GM12878 (cell line): ENCODE data around the gene CPNE5. TPM values are rescaled to one million over a fixed set of nuclear protein-coding genes. Genes with fewer than 3 reads are reported as not detected.

Experiments used
- ATAC-seq: fragments of 200-7000 bp; cut with Tn5 transposase; 3 replicates; pipeline ENCODE4 v1.9.1; 2020; ENCODE audit warnings: mild to moderate bottlenecking, moderate library complexity
- BruUV-seq: library from RNA; stranded (reverse); fragments of 400-500 nt; replicated peaks from 2 replicates; lab custom pipeline; 2021; lab: Mats Ljungman, UMichigan
- CTCF ChIA-PET: fragments of 300-600 bp; sonication (Branson Sonifier 250); formaldehyde crosslinking; extraction: SDS; loops from one replicate; lab custom pipeline; 2021; ENCODE audit warnings: inconsistent platforms; lab: Yijun Ruan, JAX
- POLR2A ChIA-PET: fragments of 350-600 bp; formaldehyde crosslinking; extraction: SDS; loops from one replicate; lab custom pipeline; 2021; ENCODE audit warnings: inconsistent platforms; lab: Charles Lee
- RAD21 ChIA-PET: fragments of 300-600 bp; sonication (Branson Sonifier 250); formaldehyde crosslinking; loops from one replicate; lab custom pipeline; 2023; ENCODE audit warnings: antibody characterized with exemption; ENCODE audit not compliant: unreplicated experiment; lab: Charles Lee
- SMC1A ChIA-PET: fragments of 300-600 bp; sonication (Branson Sonifier 250); formaldehyde crosslinking; loops from one replicate; lab custom pipeline; 2023; ENCODE audit not compliant: unreplicated experiment, uncharacterized antibody; lab: Charles Lee
- DNase-seq: peaks from one replicate; pipeline ENCODE4 v3.0.0-alpha.2; 2011; ENCODE audit warnings: low read depth, low spot score
- FAIRE-seq: peaks from 3 replicates; lab custom pipeline; 2011; peaks lifted over from hg19 to GRCh38; lab: Jason Lieb, UNC
- H2AFZ ChIP-seq: 2 replicates; pipeline ENCODE4 v1.6.0; 2011; ENCODE audit warnings: low read depth, low read length, control low read depth; ENCODE audit not compliant: control insufficient read depth
- H3K27ac ChIP-seq: 2 replicates; pipeline ENCODE4 v1.5.1; 2011; ENCODE audit warnings: control low read depth; ENCODE audit not compliant: control insufficient read depth, insufficient read depth
- H3K27me3 ChIP-seq, 2 experiments: replicated peaks in 1 of 2; 2 replicates each; pipeline versions ENCODE4 v1.6.0 to v1.6.1; 2011; ENCODE audit warnings: low read length in 1 of 2; ENCODE audit not compliant: control insufficient read depth in 2 of 2, insufficient read depth in 2 of 2
- H3K36me3 ChIP-seq, 2 experiments: 2 replicates each; pipeline ENCODE4 v1.5.1; 2011; ENCODE audit warnings: low read length in 1 of 2; ENCODE audit not compliant: control insufficient read depth in 2 of 2, insufficient read depth in 2 of 2
- H3K4me1 ChIP-seq: 2 replicates; pipeline ENCODE4 v1.6.1; 2011; ENCODE audit warnings: mild to moderate bottlenecking, low read length, moderate library complexity, mixed read lengths; ENCODE audit not compliant: control insufficient read depth, insufficient read depth
- H3K4me2 ChIP-seq: 2 replicates; pipeline ENCODE4 v1.6.0; 2011; ENCODE audit warnings: control low read depth; ENCODE audit not compliant: control insufficient read depth, insufficient read depth
- H3K4me3 ChIP-seq: fragments of 200-600 bp; sonication (generic); 2 replicates; pipeline ENCODE4 v1.5.1; 2016
- H3K79me2 ChIP-seq: 2 replicates; pipeline ENCODE4 v1.6.0; 2011; ENCODE audit warnings: low read length; ENCODE audit not compliant: control insufficient read depth, insufficient read depth
- H3K9ac ChIP-seq: 2 replicates; pipeline ENCODE4 v1.8.0; 2011; ENCODE audit warnings: low read length, control low read depth, mixed read lengths; ENCODE audit not compliant: control insufficient read depth, insufficient read depth
- H3K9me3 ChIP-seq: replicated peaks from 3 replicates; pipeline ENCODE4 v1.5.1; 2011; ENCODE audit warnings: mild to moderate bottlenecking, low read length; ENCODE audit not compliant: control insufficient read depth, insufficient read depth
- H4K20me1 ChIP-seq: 2 replicates; pipeline ENCODE4 v1.6.0; 2011; ENCODE audit not compliant: control insufficient read depth, insufficient read depth
- CUX1 ChIP-seq: IDR thresholded peaks from 2 replicates; pipeline ENCODE4 v1.6.1; 2012; ENCODE audit warnings: improper control_type of control experiment, low read depth, low read length; ENCODE audit not compliant: insufficient replicate concordance
- E2F4 ChIP-seq: IDR thresholded peaks from 2 replicates; pipeline ENCODE4 v1.6.1; 2012; ENCODE audit warnings: low read depth, low read length, improper control_type of control experiment
- EED ChIP-seq: sonication (generic); IDR thresholded peaks from 2 replicates; pipeline ENCODE4 v1.6.1; 2016; ENCODE audit warnings: antibody characterized with exemption, low read depth
- STAT3 ChIP-seq: IDR thresholded peaks from 2 replicates; pipeline ENCODE4 v1.6.1; 2011; ENCODE audit warnings: low read depth, low read length, improper control_type of control experiment
- SUPT20H ChIP-seq: IDR thresholded peaks from 2 replicates; pipeline ENCODE4 v1.6.1; 2011; ENCODE audit warnings: low read depth, mild to moderate bottlenecking, low read length, moderate library complexity, borderline replicate concordance; ENCODE audit not compliant: control insufficient read depth
- WGBS: methylation state at CpG from one replicate; pipeline ENCODE4 v1.1.6; 2016; ENCODE audit warnings: low lambda C conversion rate; ENCODE audit not compliant: insufficient replicate concordance, insufficient coverage; ENCODE audit errors: missing lambda C conversion rate; 5-methylcytosine and 5-hydroxymethylcytosine counted together
- in situ Hi-C: fragments of 300-500 bp; cut with MboI; formaldehyde crosslinking; loops from 9 replicates; pipeline ENCODE4 v1.14.3; 2018; ENCODE audit warnings: mixed read lengths
- intact Hi-C: fragments of 100-400 bp; cut with micrococcal nuclease; formaldehyde crosslinking; loops from one replicate; pipeline ENCODE4 v1.14.2; 2022; ENCODE audit not compliant: unreplicated experiment
- polyA plus RNA-seq, 11 experiments: library from polyadenylated mRNA; depleted of rRNA in 4 of 11; unstranded in 6 of 11; stranded (reverse) in 5 of 11; fragments of >200 nt; fragmentation: Nextera tagmentation in 4 of 11; fragmentation: Illumina TruSeq in 1 of 11; extraction: Ambion mirVana in 4 of 11; extraction: Trizol in 1 of 11; gene quantifications; 1 replicate in 1 of 11; 2 replicates in 10 of 11; pipeline versions ENCODE4 v1.2.1 to v1.2.3, GENCODE V29; 2011 to 2016; ENCODE audit warnings: inconsistent platforms in 2 of 11, missing spikeins in 2 of 11, low read depth in 1 of 11
- total RNA-seq, 4 experiments: library from RNA; depleted of rRNA in 3 of 4; stranded (reverse); fragments of >200 nt in 3 of 4; fragmentation: Illumina TruSeq in 1 of 4; extraction: Trizol in 1 of 4; gene quantifications; 2 replicates each; pipeline versions ENCODE4 v1.2.1 to v1.2.3, GENCODE V29; 2013 to 2021

The CPNE5 gene
- total and polyA plus RNA-seq, 10 of the 15 experiments (the other 5 are each of a cell fraction or from before 2014, with no cell fraction given): 2.4 to 39.1 (median 18.2) TPM

- no peak overlapping the region for H3K4me2 ChIP-seq
- no peaks in the 10 kb centered on the region for H3K4me1 ChIP-seq
- no peak for ATAC-seq
- BruUV-seq: no TSS peak
- no peaks in the 10 kb centered on the region for H3K9me3 ChIP-seq
- no peak for TF ChIP-seq EED
- TF ChIP-seq SUPT20H: no peak
- TF ChIP-seq CUX1: no peak
- TF ChIP-seq E2F4: no peak
- TF ChIP-seq STAT3: no peak
- no peak for DNase-seq
- no peak for FAIRE-seq
- 49% methylated on average over 2 of the region's 2 CpGs for WGBS
- no peak overlapping the region for H3K27ac ChIP-seq
- H4K20me1 ChIP-seq: no peaks in the 10 kb centered on the region
- SMC1A ChIA-PET: interaction anchor here (2.1 to 2.2 kb wide), 2 partner anchors 9 to 227 kb away, joined by 5 to 7 read pairs; no protein-coding TSS in a partner anchor
- in situ Hi-C loops: no loop called here
- no peaks in the 10 kb centered on the region for H3K36me3 ChIP-seq
- intact Hi-C loops: no loop called here
- H3K27me3 ChIP-seq: peaks cover 2 to 9% of the 10 kb centered on the region in 2 experiments; a peak in 2 of 4 replicates
- H3K79me2 ChIP-seq: no peaks in the 10 kb centered on the region
- H3K4me3 ChIP-seq: no peak overlapping the region
- RAD21 ChIA-PET: interaction anchor here (1.8 kb wide), 1 partner anchor 9 kb away, joined by 5 read pairs; no protein-coding TSS in a partner anchor
- no peak overlapping the region for H3K9ac ChIP-seq
- no peak overlapping the region for H2AFZ ChIP-seq
- POLR2A ChIA-PET: interaction anchor here (0.8 kb wide), 1 partner anchor 8 kb away, joined by 3 read pairs; no protein-coding TSS in a partner anchor
- CTCF ChIA-PET: interaction anchor here (0.6 to 2.0 kb wide), 5 partner anchors 9 to 60 kb away, joined by 3 to 15 read pairs (median 6); no protein-coding TSS in a partner anchor
These were observed 48.2 kb downstream of the CPNE5 start for GRCh38 chr6:36791085-36791484.
